ENCODE results near the gene BID. TPM values are rescaled to one million over a fixed set of nuclear protein-coding genes. Genes with fewer than 3 reads are reported as not detected.

Gene BID
- total and polyA plus RNA-seq, 2 of the 8 experiments (the other 6 are each of a cell fraction or from before 2014, with no cell fraction given): 39.3 to 114 TPM

GRCh38 chr22:17786435-17787161, 12.3 kb upstream of the BID start (continued):
- TF ChIP-seq MAFK (IDR thresholded peaks at IDR 0.05; ENCODE audit: low read depth, low read length) (no peak), CTBP2 (IDR thresholded peaks at IDR 0.05; ENCODE audit: borderline replicate concordance, insufficient read depth, insufficient read length, low read length) (no peak)
